ENCODE results near the gene RSPO3. TPM values are rescaled to one million over a fixed set of nuclear protein-coding genes. Genes with fewer than 3 reads are reported as not detected.

The RSPO3 gene
- total RNA-seq, 1 experiment from 2014 or later: 0.11 TPM

- no TSS peak for BruUV-seq (replicated peaks)
- Mint-ChIP-seq H3K4me3 (ENCODE audit: unreplicated experiment) (no peak overlapping the region), H3K4me1 (ENCODE audit: low read depth, unreplicated experiment) (peaks cover 5% of the 10 kb centered on the region), H3K27me3 (ENCODE audit: insufficient read depth, unreplicated experiment) (no peaks in the 10 kb centered on the region), H3K27ac (ENCODE audit: unreplicated experiment) (no peak overlapping the region), H3K9me3 (ENCODE audit: unreplicated experiment) (no peaks in the 10 kb centered on the region), H3K36me3 (ENCODE audit: insufficient read depth, unreplicated experiment) (peaks cover 6% of the 10 kb centered on the region)
- no peak for TF ChIP-seq CTCF (IDR thresholded peaks at IDR 0.05; ENCODE audit: insufficient read depth in 1 of 2, low read depth in 1 of 2, low read length in 1 of 2, severe bottlenecking in 1 of 2, unreplicated experiment in 1 of 2)
- no peaks in the 10 kb centered on the region for H3K9me3 ChIP-seq
- no peak overlapping the region for H3K4me3 ChIP-seq (ENCODE audit: low read depth, low read length)
- no peaks in the 10 kb centered on the region for H3K36me3 ChIP-seq (ENCODE audit: control insufficient read depth, insufficient read depth, low read length)
- ChIA-PET CTCF (no interaction called here), POLR2A (no interaction called here)
- H3K4me1 ChIP-seq: peaks cover 5% of the 10 kb centered on the region
- intact Hi-C loops (cut with micrococcal nuclease; ENCODE audit: unreplicated experiment): no loop called here
- no peaks in the 10 kb centered on the region for H3K27me3 ChIP-seq (replicated peaks; ENCODE audit: control insufficient read depth, insufficient read depth, low read length)
- DNase-seq: no peak
Measured at GRCh38 chr6:127103482-127103881, 15.0 kb upstream of the RSPO3 start.

- no peak for DNase-seq
- H3K27ac Mint-ChIP-seq (ENCODE audit: unreplicated experiment): no peak overlapping the region
- no peaks in the 10 kb centered on the region for H3K4me1 ChIP-seq
- H3K36me3 Mint-ChIP-seq (ENCODE audit: insufficient read depth, unreplicated experiment): no peaks in the 10 kb centered on the region
- CTCF ChIA-PET: no interaction called here
- H3K27me3 ChIP-seq (replicated peaks; ENCODE audit: control insufficient read depth, insufficient read depth, low read length): no peaks in the 10 kb centered on the region
- H3K27me3 Mint-ChIP-seq (ENCODE audit: insufficient read depth, unreplicated experiment): no peaks in the 10 kb centered on the region
- TF ChIP-seq CTCF (IDR thresholded peaks at IDR 0.05; ENCODE audit: insufficient read depth in 1 of 2, low read depth in 1 of 2, low read length in 1 of 2, severe bottlenecking in 1 of 2, unreplicated experiment in 1 of 2): no peak
- no peaks in the 10 kb centered on the region for H3K9me3 ChIP-seq
- H3K4me1 Mint-ChIP-seq (ENCODE audit: low read depth, unreplicated experiment): no peaks in the 10 kb centered on the region
- peaks cover 4% of the 10 kb centered on the region for H3K9me3 Mint-ChIP-seq (ENCODE audit: unreplicated experiment)
- no peak overlapping the region for H3K4me3 Mint-ChIP-seq (ENCODE audit: unreplicated experiment)
- intact Hi-C loops (cut with micrococcal nuclease; ENCODE audit: unreplicated experiment): no loop called here
- POLR2A ChIA-PET: no interaction called here
- no peak overlapping the region for H3K4me3 ChIP-seq (ENCODE audit: low read depth, low read length)
- H3K36me3 ChIP-seq (ENCODE audit: control insufficient read depth, insufficient read depth, low read length): no peaks in the 10 kb centered on the region
- BruUV-seq (replicated peaks): no TSS peak
Measured at GRCh38 chr6:127107916-127108315, 10.6 kb upstream of the RSPO3 start.

DNA sequence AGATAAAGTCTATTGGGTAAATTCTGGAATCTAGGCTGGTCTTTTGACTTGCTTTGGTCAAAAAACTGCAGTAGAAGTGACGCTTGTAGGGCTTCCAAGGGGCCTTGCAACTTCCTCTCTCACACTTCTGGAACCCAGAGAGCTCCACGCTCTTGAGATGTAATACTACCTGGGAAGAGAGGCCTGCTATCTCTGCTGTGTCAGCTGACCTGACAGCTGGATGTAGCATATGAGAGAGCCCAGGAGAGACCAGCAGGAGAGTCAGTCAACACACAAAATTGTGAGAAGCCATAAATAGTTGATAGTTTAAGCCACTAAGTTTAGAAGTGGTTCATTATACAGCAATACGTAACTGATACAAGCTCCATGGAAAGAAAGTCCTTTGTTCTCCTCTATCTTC is 7.8 kb upstream of the RSPO3 start:
- ChIA-PET CTCF (no interaction called here), POLR2A (interaction anchor here (0.6 kb wide), 1 partner anchor 255 kb away, joined by 5 read pairs; no protein-coding TSS in a partner anchor)
- Histone ChIP-seq H3K9me3 (no peaks in the 10 kb centered on the region), H3K4me3 (ENCODE audit: low read depth, low read length) (no peak overlapping the region), H3K4me1 (0 out of 2 replicates have a peak, but pooled peaks cover 5% of the 10 kb centered on the region), H3K27me3 (replicated peaks; ENCODE audit: control insufficient read depth, insufficient read depth, low read length) (no peaks in the 10 kb centered on the region), H3K36me3 (ENCODE audit: control insufficient read depth, insufficient read depth, low read length) (no peaks in the 10 kb centered on the region)
- no TSS peak for BruUV-seq (replicated peaks)
- no peak for DNase-seq
- Mint-ChIP-seq H3K27ac (ENCODE audit: unreplicated experiment) (no peak overlapping the region), H3K9me3 (ENCODE audit: unreplicated experiment) (peaks cover 7% of the 10 kb centered on the region), H3K36me3 (ENCODE audit: insufficient read depth, unreplicated experiment) (no peaks in the 10 kb centered on the region), H3K4me3 (ENCODE audit: unreplicated experiment) (no peak overlapping the region), H3K27me3 (ENCODE audit: insufficient read depth, unreplicated experiment) (no peaks in the 10 kb centered on the region), H3K4me1 (ENCODE audit: low read depth, unreplicated experiment) (peaks cover 2% of the 10 kb centered on the region)
- intact Hi-C loops (cut with micrococcal nuclease; ENCODE audit: unreplicated experiment): no loop called here
- no peak for TF ChIP-seq CTCF (IDR thresholded peaks at IDR 0.05; ENCODE audit: insufficient read depth in 1 of 2, low read depth in 1 of 2, low read length in 1 of 2, severe bottlenecking in 1 of 2, unreplicated experiment in 1 of 2)
